GM18511 (cell line): ENCODE results near the gene TUBGCP3.
"Not testable (repeated sequence)": the region's sequence is repeated elsewhere in the genome, so short reads cannot be mapped to it uniquely, and the experiment has no call there.

Source experiments
- ATAC-seq: cut with Tn5 transposase; IDR thresholded peaks from one replicate; pipeline ENCODE4 v1.9.1; 2021; ENCODE audit warnings: mild to moderate bottlenecking, moderate library complexity; ENCODE audit not compliant: unreplicated experiment

Gene TUBGCP3

GRCh38 chr13:112531263-112531794, 56.6 kb downstream of the TUBGCP3 start:
- no peak for ATAC-seq

DNA sequence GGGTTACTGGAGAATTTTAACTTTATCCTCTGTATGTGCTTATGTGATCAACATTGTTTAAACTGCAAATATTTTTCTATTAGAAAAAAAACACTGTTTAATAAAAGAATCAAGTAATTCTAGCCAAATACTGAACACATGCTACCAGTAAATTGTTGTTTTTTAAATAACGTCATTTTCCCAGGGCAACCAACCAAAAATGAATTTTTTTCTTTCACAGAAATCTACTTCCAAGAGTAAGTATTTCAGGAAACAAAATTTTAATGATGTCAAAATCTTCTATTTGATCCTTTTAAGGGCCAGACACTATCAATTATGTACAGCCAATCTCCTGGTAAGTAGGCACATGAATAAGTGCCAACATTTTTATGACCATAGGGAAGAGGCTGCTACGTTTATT, 57.1 kb downstream of the TUBGCP3 start:
- no peak for ATAC-seq

DNA sequence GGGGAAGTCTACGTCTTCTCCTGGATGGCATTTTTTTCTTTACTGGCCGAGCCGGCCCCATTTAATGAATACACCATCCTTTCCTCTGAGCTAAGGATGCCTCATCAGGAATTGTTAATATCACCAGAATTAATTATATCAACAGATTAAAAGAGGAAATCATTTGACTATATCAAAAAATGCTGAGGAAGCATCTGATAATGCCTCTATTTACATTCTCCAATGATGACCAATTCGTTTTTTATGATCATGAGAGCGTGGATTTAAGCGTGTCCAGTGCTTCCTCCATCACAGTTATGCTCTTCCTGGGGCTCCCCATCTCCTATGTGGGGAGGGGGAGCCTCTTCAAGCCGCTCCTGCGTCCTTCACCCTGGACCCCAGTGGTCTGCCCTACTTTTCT, 58.7 kb downstream of the TUBGCP3 start:
- ATAC-seq: no peak

DNA sequence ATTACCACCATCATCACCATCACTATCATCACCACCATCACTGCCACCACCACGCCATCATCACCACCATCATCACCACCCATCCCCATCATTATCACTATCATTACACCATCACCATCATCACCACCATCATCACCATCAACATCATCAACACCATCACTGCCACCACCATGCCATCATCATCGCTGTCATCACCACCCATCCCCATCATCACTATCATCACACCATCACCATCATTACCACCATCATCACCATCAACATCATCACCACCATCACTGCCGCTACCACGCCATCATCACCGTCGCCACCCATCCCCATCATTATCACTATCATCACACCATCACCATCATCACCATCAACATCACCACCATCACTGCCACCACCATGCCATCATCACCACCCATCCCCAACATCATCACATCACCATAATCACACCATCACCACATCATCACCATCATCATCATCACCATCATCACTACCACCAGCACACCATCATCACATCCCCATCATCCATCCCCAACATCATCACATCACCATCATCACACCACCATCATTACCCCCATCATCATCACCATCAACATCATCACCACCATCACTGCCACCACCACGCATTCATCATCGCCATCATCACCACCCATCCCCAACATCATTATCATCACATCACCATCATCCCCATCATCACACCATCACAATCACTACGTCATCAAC, 61.7 kb downstream of the TUBGCP3 start:
- no peak for ATAC-seq

- no peak for ATAC-seq
Measured at GRCh38 chr13:112525356-112525945, 62.5 kb downstream of the TUBGCP3 start.

DNA sequence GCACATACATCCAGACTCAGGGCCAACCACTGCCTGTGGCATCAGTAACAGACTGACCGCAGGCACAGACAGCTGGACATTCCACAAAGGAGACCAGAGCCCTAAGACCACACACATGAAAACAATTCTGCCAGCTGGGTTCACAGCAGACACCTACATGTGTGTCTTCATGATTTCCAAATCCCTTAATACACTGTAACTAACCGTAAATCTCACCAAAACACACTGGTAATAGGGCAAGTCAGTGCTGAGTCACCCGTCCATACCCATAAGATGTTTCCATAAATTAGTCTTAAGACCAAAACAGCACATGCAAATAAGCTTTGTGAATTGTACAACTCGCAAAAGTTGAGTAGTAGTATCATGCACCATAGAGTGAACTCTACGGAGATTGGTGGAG, 65.4 kb downstream of the TUBGCP3 start:
- no peak for ATAC-seq

DNA sequence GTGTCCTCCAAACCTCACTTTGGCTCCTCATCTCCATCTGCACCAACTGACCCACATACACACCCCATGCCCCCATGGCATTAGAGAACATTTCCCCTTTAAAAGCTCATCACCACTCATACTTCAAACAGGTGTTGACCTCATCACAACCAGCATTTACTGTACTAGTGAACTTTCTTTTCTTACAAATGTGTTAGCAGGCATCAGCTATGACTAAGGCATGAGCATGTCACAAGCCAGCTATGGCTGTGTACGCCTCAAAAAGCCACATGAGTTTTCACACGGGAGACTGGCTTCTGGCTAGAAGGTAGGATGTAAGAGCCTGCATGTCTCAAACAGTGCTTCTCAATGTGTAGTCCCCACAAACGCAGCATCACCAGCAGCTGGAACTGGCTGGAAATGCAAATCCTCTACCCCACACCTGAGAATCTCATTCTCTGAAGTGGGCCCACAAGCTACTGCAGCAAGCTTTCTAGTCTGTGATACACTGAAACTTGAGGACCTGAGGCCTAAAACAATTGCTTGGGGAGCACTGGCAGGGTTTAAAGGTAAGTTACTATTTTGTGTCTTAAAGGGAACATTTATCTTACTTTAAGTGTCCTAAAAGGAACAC, 66.8 kb downstream of the TUBGCP3 start:
- no peak for ATAC-seq

- no peak for ATAC-seq
Measured at GRCh38 chr13:112519517-112520060, 68.4 kb downstream of the TUBGCP3 start.

- ATAC-seq: no peak
Measured at GRCh38 chr13:112516218-112516617, 71.7 kb downstream of the TUBGCP3 start.

DNA sequence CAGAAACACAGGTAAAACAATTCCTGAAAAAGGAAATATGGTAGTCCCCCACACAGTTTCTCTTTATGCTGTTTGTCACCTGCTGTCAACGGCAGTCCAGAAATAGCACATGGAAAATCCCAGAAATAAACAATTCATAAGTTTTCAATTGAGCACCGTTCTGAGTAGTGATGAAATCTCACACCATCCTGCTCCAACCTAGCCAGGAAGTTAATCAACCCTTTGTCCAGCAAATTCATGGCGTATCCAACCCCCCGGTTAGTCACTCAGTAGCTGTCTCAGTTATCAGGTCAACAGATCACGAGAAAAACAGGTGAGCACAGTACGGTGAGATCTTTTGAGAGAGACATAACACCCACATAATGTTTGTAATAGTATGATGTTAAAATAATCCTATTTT, 74.2 kb downstream of the TUBGCP3 start:
- ATAC-seq: no peak

GRCh38 chr13:112510987-112511685, 76.8 kb downstream of the TUBGCP3 start:
- ATAC-seq: no peak

DNA sequence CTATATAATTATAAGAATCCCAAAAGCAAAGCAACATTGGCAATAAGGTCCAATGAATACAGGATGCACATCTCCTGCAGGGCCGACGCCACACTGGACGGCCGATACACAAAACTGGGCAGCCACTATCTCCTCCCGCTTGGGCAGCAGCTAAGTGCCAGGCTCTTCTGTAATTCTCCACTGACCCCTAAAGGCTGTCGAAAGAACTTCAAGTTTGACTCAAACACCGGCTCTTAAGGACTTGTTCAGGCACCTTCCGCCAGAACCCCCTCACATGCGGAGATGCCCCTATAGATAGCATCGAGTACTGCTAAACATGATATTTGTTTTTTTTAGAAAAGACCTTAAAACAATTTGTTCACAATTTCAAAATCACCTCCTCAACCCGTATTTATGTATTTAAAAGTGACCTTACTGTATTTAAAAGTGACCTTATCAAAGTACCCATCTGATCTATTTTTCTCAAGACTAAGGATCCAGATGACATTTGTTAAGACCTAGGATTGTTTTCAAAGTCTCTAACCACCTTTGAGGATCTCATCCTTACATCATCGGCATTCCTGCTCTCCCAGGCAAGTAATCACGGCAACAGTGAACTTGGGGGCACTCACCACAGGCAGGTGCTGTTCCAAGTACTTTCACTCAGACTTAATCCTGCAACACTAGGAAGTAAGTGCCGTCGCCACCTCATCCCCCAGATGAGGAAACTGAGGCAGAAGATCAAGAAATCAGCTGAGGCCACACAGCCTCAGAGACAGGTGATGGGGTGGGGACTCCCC, 77.8 kb downstream of the TUBGCP3 start:
- ATAC-seq: no peak

DNA sequence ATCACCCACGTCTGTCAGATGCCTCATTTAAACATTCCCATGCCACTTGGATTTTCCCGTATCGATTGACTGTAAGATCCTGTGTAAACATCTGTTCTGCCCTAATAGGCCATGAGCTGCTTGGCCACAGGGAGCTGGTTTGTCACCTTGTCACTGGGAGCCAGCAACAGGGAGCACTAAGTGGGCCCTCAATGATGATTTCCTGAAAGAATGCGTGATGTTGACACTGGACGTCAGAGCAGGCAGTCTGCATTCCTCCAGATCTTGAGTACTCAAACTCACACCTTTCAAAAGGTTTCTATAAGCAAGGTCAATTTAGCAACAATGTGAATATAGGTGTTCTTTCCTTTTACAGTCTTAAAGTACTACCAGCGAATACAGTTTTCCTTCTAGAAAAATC, 78.8 kb downstream of the TUBGCP3 start:
- ATAC-seq: no peak

GRCh38 chr13:112506046-112506445, 81.9 kb downstream of the TUBGCP3 start:
- ATAC-seq: no peak

DNA sequence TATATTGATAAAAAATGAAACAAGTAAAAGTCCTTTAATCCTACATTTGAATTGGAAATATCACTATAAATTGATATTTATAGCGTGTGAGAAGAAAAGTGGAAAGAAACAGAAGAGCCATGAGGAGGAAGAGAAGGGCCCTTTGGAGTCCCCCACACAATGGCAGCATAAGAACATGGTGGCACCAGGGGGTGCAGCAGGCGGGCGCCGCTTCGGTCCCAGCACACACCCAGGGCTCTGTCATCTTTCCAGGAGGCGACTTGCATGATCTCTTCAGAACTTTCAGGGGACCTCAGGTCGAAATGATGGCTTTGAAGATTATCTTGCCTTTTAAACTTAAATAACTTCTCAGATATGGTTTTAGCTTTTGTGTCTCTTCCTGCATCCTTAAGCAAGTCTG, 91.8 kb downstream of the TUBGCP3 start:
- ATAC-seq: no peak

DNA sequence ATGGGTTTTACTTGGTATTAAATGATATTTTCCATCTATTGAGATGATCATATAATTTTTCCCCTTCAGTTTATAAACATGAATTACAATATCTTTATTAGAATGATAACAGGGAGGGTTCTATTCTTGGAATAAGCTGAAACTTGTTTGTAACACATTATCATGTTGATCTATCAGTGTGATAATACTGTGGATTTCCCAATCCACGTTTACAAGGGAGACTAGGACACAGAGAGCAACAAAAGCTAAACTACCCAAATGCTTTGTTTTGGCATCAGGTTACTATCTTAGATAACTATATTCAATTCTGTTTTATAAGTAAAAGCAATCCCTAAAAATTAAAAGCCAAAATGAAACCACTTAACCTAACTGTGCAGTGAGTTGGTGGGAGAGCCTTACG, 92.5 kb downstream of the TUBGCP3 start:
- ATAC-seq: no peak

DNA sequence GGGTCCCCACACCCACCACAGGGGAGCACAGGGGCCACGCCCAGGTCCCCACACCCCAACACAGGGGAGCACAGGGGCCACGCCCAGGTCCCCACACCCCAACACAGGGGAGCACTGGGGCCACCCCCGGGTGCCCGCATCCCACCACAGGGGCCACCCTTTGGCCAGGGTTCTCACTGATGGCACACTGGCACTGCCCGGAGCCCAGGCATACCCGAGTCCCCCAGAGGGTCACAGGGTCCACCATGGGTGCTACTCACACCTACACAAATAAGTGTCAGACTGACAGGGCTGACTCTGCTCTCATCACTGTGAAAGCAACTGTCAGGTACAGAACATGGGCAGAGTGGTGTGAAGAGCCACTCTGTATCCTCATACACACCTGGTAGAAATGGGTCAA, 98.8 kb downstream of the TUBGCP3 start:
- no peak for ATAC-seq

GRCh38 chr13:112488343-112489050, 99.5 kb downstream of the TUBGCP3 start:
- ATAC-seq: not testable (repeated sequence)

DNA sequence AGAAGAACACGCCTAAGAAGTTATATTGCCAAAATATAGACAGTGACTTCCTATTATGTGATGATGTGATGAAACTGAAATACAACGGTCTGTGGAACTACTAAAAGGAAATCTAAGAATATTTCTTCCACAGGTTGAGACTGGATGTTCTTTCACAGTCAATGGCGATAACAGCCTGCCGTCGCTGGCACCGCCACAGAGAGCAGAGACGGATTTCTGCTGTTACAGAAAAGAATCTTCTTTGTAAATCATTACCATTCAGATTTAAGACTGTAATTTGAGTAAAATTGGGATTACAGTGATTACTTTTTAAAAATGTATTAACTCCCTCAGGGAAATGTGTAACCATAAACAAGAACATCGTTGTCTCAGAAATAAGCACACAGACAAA, 100.8 kb downstream of the TUBGCP3 start:
- ATAC-seq: no peak
